Right renal cortex interstitium (tissue), 3 donors: ENCODE results near the gene SAP130. TPM values are rescaled to one million over a fixed set of nuclear protein-coding genes. Genes with fewer than 3 reads are reported as not detected.
"Not testable (repeated sequence)": the region's sequence is repeated elsewhere in the genome, so short reads cannot be mapped to it uniquely, and the experiment has no call there.

Experiments used
- DNase-seq, 3 donors: peaks; one replicate each; pipeline ENCODE4 v3.0.0-alpha.2; 2013; ENCODE audit warnings: low read depth in 3 of 3, low spot score in 2 of 3
- polyA plus RNA-seq, 3 donors: library from polyadenylated mRNA; unstranded; fragments of 120-200 nt; gene quantifications; one replicate each; pipeline ENCODE4 v1.2.1, GENCODE V29; 2013; ENCODE audit not compliant: insufficient read length in 3 of 3

The SAP130 gene
- polyA plus RNA-seq, 3 donors = 27.1 to 29.1 (median 27.7) TPM

- no peak for DNase-seq
Measured at GRCh38 chr2:127953849-127954248, 74.0 kb downstream of the SAP130 start.

- no peak for DNase-seq
Measured at GRCh38 chr2:127953128-127953718, 74.6 kb downstream of the SAP130 start.

- DNase-seq = no peak
Measured at GRCh38 chr2:127951026-127951425, 76.8 kb downstream of the SAP130 start.

- DNase-seq = no peak
Measured at GRCh38 chr2:127950264-127950663, 77.6 kb downstream of the SAP130 start.

GRCh38 chr2:127945281-127945680, 82.6 kb downstream of the SAP130 start:
- no peak for DNase-seq

GRCh38 chr2:127943186-127943585, 84.7 kb downstream of the SAP130 start:
- no peak for DNase-seq

GRCh38 chr2:127942002-127942401, 85.9 kb downstream of the SAP130 start:
- DNase-seq = no peak

- no peak for DNase-seq
Measured at GRCh38 chr2:127941461-127941860, 86.4 kb downstream of the SAP130 start.

- DNase-seq = no peak
Measured at GRCh38 chr2:127940641-127941040, 87.2 kb downstream of the SAP130 start.

- DNase-seq = no peak
Measured at GRCh38 chr2:127935337-127935736, 92.5 kb downstream of the SAP130 start.

GRCh38 chr2:127932199-127932876, 95.5 kb downstream of the SAP130 start:
- DNase-seq = peak; percentile 31 to 37 (median 35)

- no peak for DNase-seq
Measured at GRCh38 chr2:127929449-127929848, 98.4 kb downstream of the SAP130 start.

- DNase-seq = no peak
Measured at GRCh38 chr2:127927384-127927783, 100.5 kb downstream of the SAP130 start.

GRCh38 chr2:127917916-127918315, 109.9 kb downstream of the SAP130 start:
- DNase-seq = no peak

GRCh38 chr2:127913808-127914457, 113.9 kb downstream of the SAP130 start:
- DNase-seq = no peak

GRCh38 chr2:127911737-127912136, 116.1 kb downstream of the SAP130 start:
- no peak for DNase-seq

GRCh38 chr2:127910415-127910814, 117.4 kb downstream of the SAP130 start:
- DNase-seq = no peak

- DNase-seq = no peak
Measured at GRCh38 chr2:127909019-127909418, 118.8 kb downstream of the SAP130 start.

GRCh38 chr2:127907733-127908400, 120.0 kb downstream of the SAP130 start:
- DNase-seq = not testable (repeated sequence)

GRCh38 chr2:127906206-127906926, 121.5 kb downstream of the SAP130 start:
- DNase-seq = no peak
